A549 (cell line): ENCODE data around the gene PPIF.

Experiments
- BHLHE40 ChIP-seq: IDR thresholded peaks from 2 replicates; pipeline ENCODE4 v1.6.1; 2012; ENCODE audit warnings: low read depth, low read length, inconsistent platforms
- CBX8 ChIP-seq: fragments of 200-600 bp; sonication (generic); IDR thresholded peaks from 2 replicates; pipeline ENCODE4 v1.6.1; 2016
- CTCF ChIP-seq: fragments of >200 bp; sonication (Bioruptor Twin); formaldehyde crosslinking; IDR thresholded peaks from 3 replicates; pipeline ENCODE4 v1.5.1; 2016
- EP300 ChIP-seq, 2 experiments: fragments of >200 bp; sonication (Bioruptor Twin); formaldehyde crosslinking; IDR thresholded peaks; 2 replicates in 1 of 2; 3 replicates in 1 of 2; pipeline ENCODE4 v1.6.1; 2016 to 2017
- ESRRA ChIP-seq: fragments of 150-350 bp; IDR thresholded peaks from 2 replicates; pipeline ENCODE4 v1.6.1; 2014; ENCODE audit warnings: mild to moderate bottlenecking, low read length, borderline replicate concordance
- KDM1A ChIP-seq: fragments of 200-600 bp; sonication (generic); IDR thresholded peaks from 2 replicates; pipeline ENCODE4 v1.6.1; 2016; ENCODE audit warnings: low read depth, mild to moderate bottlenecking
- KDM5A ChIP-seq: fragments of 200-600 bp; sonication (generic); IDR thresholded peaks from 2 replicates; pipeline ENCODE4 v1.6.1; 2016; ENCODE audit warnings: antibody characterized with exemption, mild to moderate bottlenecking
- MAX ChIP-seq: IDR thresholded peaks from 2 replicates; pipeline ENCODE4 v1.6.1; 2012
- PHF8 ChIP-seq: fragments of 200-600 bp; sonication (generic); IDR thresholded peaks from 2 replicates; pipeline ENCODE4 v1.6.1; 2016; ENCODE audit warnings: low read depth, mild to moderate bottlenecking, antibody characterized with exemption, moderate library complexity, borderline replicate concordance
- POLR2A ChIP-seq: IDR thresholded peaks from 2 replicates; pipeline ENCODE4 v1.6.1; 2012; ENCODE audit warnings: mild to moderate bottlenecking, low read length
- RCOR1 ChIP-seq: fragments of 150-350 bp; IDR thresholded peaks from 2 replicates; pipeline ENCODE4 v1.6.1; 2014; ENCODE audit warnings: antibody characterized with exemption, low read length, low read depth
- REST ChIP-seq: fragments of 200-600 bp; sonication (generic); IDR thresholded peaks from 2 replicates; pipeline ENCODE4 v1.6.1; 2016; ENCODE audit warnings: antibody characterized with exemption, mild to moderate bottlenecking, moderate library complexity
- SMC3 ChIP-seq: fragments of >200 bp; sonication (Bioruptor Twin); formaldehyde crosslinking; IDR thresholded peaks from 3 replicates; pipeline ENCODE4 v1.6.1; 2018; ENCODE audit warnings: inconsistent platforms
- SREBF2 ChIP-seq: fragments of 450-650 bp; IDR thresholded peaks from 2 replicates; pipeline ENCODE4 v1.6.1; 2014; ENCODE audit warnings: mild to moderate bottlenecking, moderate library complexity

GRCh38 chr10:79378383-79378646, 31.0 kb downstream of the PPIF start:
- TF ChIP-seq CTCF: no peak
- TF ChIP-seq KDM1A: no peak
- TF ChIP-seq SREBF2: no peak
- TF ChIP-seq KDM5A: no peak
- no peak for TF ChIP-seq REST
- TF ChIP-seq BHLHE40: no peak
- TF ChIP-seq ESRRA: no peak
- no peak for TF ChIP-seq MAX
- TF ChIP-seq SMC3: no peak
- TF ChIP-seq PHF8: no peak
- no peak for TF ChIP-seq POLR2A
- TF ChIP-seq CBX8: no peak
- TF ChIP-seq EP300 (IDR thresholded peaks at IDR 0.05): no peak
- no peak for TF ChIP-seq RCOR1
